HCT116 (cell line): ENCODE data around the gene PSG4. TPM values are rescaled to one million over a fixed set of nuclear protein-coding genes. Genes with fewer than 3 reads are reported as not detected.
"Not testable (repeated sequence)": the region's sequence is repeated elsewhere in the genome, so short reads cannot be mapped to it uniquely, and the experiment has no call there.

ENCODE experiments used
- ATAC-seq: fragments of 200-7000 bp; cut with Tn5 transposase; 2 replicates; pipeline ENCODE4 v1.9.1; 2020; ENCODE audit warnings: mild to moderate bottlenecking, moderate library complexity
- BruUV-seq: library from RNA; stranded (reverse); fragments of 400-500 nt; replicated peaks from 2 replicates; lab custom pipeline; 2021; lab: Mats Ljungman, UMichigan
- CTCF ChIA-PET: fragments of 300-600 bp; sonication (Branson Sonifier 250); formaldehyde crosslinking; loops from one replicate; lab custom pipeline; 2021; ENCODE audit warnings: antibody characterized with exemption; lab: Charles Lee
- POLR2A ChIA-PET: fragments of 300-600, 350-600 bp; sonication (Branson Sonifier 250); formaldehyde crosslinking; loops from one replicate; lab custom pipeline; 2021; ENCODE audit warnings: antibody characterized with exemption; lab: Charles Lee
- RAD21 ChIA-PET, 2 experiments: fragments of 300-600 bp; sonication (Branson Sonifier 250); formaldehyde crosslinking; loops; one replicate each; lab custom pipeline; 2023; ENCODE audit warnings: low total read pairs in 2 of 2; ENCODE audit not compliant: uncharacterized antibody in 2 of 2, unreplicated experiment in 2 of 2, low non-redundant PET in 1 of 2; lab: Charles Lee
- DNase-seq: peaks from one replicate; pipeline ENCODE4 v3.0.0-alpha.2; 2010; ENCODE audit warnings: low read depth, low spot score
- H2AFZ ChIP-seq: fragments of 200-600 bp; shearing (Covaris generic), sonication (generic); 2 replicates; pipeline ENCODE4 v1.6.1; 2017; ENCODE audit warnings: low read depth, mixed run types, mixed read lengths, antibody characterized with exemption, low read length; ENCODE audit not compliant: poor library complexity, severe bottlenecking
- H3K27ac ChIP-seq: 2 replicates; pipeline ENCODE4 v1.5.1; 2012; ENCODE audit warnings: low read depth, low read length
- H3K27me3 ChIP-seq: fragments of 200-600 bp; sonication (generic); 2 replicates; pipeline ENCODE4 v1.6.1; 2016; ENCODE audit warnings: mixed run types, low read length, mixed read lengths; ENCODE audit not compliant: insufficient read depth
- H3K36me3 ChIP-seq, 2 experiments: fragments of 200-500 bp in 1 of 2; fragments of 200-600 bp in 1 of 2; sonication (Bioruptor generic) in 1 of 2; sonication (generic) in 1 of 2; 2 replicates each; pipeline versions ENCODE4 v1.5.1 to v1.6.1; 2014 to 2016; ENCODE audit warnings: low read length in 2 of 2, inconsistent platforms in 1 of 2, mixed read lengths in 1 of 2, mixed run types in 1 of 2; ENCODE audit not compliant: insufficient read depth in 2 of 2, control insufficient read depth in 1 of 2
- H3K4me1 ChIP-seq, 2 experiments: fragments of 200-600 bp in 1 of 2; sonication (generic) in 1 of 2; 2 replicates each; pipeline versions ENCODE4 v1.5.1 to v1.6.1; 2012 to 2017; ENCODE audit warnings: low read length in 2 of 2, inconsistent platforms in 1 of 2, mild to moderate bottlenecking in 1 of 2, mixed read lengths in 1 of 2, mixed run types in 1 of 2, moderate library complexity in 1 of 2; ENCODE audit not compliant: insufficient read depth in 2 of 2, control insufficient read depth in 1 of 2
- H3K4me2 ChIP-seq: fragments of 200-600 bp; sonication (generic); 2 replicates; pipeline ENCODE4 v1.6.1; 2017; ENCODE audit warnings: mixed run types, low read length, mixed read lengths
- H3K4me3 ChIP-seq, 2 experiments: fragments of 200-600 bp in 1 of 2; sonication (generic) in 1 of 2; replicated peaks in 1 of 2; 2 replicates each; pipeline ENCODE4 v1.5.1; 2011 to 2016; ENCODE audit warnings: low read length in 2 of 2, control low read depth in 1 of 2, low read depth in 1 of 2, mild to moderate bottlenecking in 1 of 2, mixed read lengths in 1 of 2, mixed run types in 1 of 2
- H3K79me2 ChIP-seq: fragments of 200-600 bp; sonication (generic); 2 replicates; pipeline ENCODE4 v1.6.1; 2017; ENCODE audit warnings: mild to moderate bottlenecking, mixed run types, low read length, moderate library complexity, mixed read lengths; ENCODE audit not compliant: insufficient read depth
- H3K9ac ChIP-seq: fragments of 200-600 bp; sonication (generic); 2 replicates; pipeline ENCODE4 v1.6.1; 2016; ENCODE audit warnings: low read length, mixed read lengths
- H3K9me2 ChIP-seq: fragments of 200-600 bp; sonication (generic), shearing (Covaris generic); 2 replicates; pipeline ENCODE4 v1.6.1; 2017; ENCODE audit warnings: mixed run types, mild to moderate bottlenecking, moderate library complexity; ENCODE audit not compliant: insufficient read depth
- H3K9me3 ChIP-seq, 2 experiments: fragments of 200-500 bp in 1 of 2; fragments of 200-600 bp in 1 of 2; sonication (Bioruptor generic) in 1 of 2; sonication (generic) in 1 of 2; 2 replicates each; pipeline ENCODE4 v1.6.1; 2014 to 2017; ENCODE audit warnings: low read length in 2 of 2, mixed read lengths in 2 of 2, inconsistent platforms in 1 of 2, low read depth in 1 of 2, mild to moderate bottlenecking in 1 of 2, mixed run types in 1 of 2, moderate library complexity in 1 of 2; ENCODE audit not compliant: control insufficient read depth in 1 of 2, insufficient read depth in 1 of 2
- H4K20me1 ChIP-seq: fragments of 200-600 bp; sonication (generic), shearing (Covaris generic); 2 replicates; pipeline ENCODE4 v1.6.1; 2017; ENCODE audit warnings: mixed run types, mild to moderate bottlenecking, moderate library complexity; ENCODE audit not compliant: insufficient read depth
- intact Hi-C: fragments of 100-400 bp; cut with micrococcal nuclease; formaldehyde crosslinking; loops from 2 replicates; pipeline ENCODE4 v1.10.0; 2022
- total RNA-seq: library from RNA; stranded (reverse); gene quantifications from one replicate; pipeline ENCODE4 v1.2.1, GENCODE V29; 2021; ENCODE audit not compliant: unreplicated experiment

Gene PSG4
- total RNA-seq, 1 experiment from 2014 or later, result not detected

- BruUV-seq, POLR2A ChIA-PET: not testable (repeated sequence)
Observed at GRCh38 chr19:43224201-43224854, 18.9 kb upstream of the PSG4 start.

DNA sequence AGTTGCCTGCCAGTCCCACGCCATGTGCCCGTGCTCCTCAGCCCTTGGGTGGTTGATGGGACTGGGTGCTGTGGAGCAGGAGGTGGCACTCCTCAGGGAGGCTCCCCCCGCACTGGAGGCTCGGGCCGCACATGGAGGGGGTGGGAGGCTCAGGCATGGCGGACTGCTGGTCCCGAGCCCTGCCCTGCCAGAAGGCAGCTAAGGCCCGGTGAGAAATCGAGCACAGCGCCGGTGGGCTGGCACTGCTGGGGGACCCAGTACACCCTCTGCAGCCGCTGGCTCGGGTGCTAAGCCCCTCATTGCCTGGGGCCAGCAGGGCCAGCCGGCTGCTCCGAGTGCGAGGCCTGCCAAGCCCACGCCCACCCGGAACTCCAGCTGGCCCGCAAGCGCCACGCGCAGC is 16.5 kb upstream of the PSG4 start:
- DNase-seq, BruUV-seq, RAD21 ChIA-PET, H3K9me2 ChIP-seq, intact Hi-C loops, POLR2A ChIA-PET, ATAC-seq, CTCF ChIA-PET, H3K36me3 ChIP-seq, H3K27me3 ChIP-seq, H3K4me3 ChIP-seq, H2AFZ ChIP-seq, H3K9ac ChIP-seq, H3K27ac ChIP-seq, H3K79me2 ChIP-seq, H4K20me1 ChIP-seq, H3K9me3 ChIP-seq, H3K4me2 ChIP-seq: not testable (repeated sequence)
- H3K4me1 ChIP-seq, result peaks cover 7 to 11% of the 10 kb centered on the region in 2 experiments; a peak in 1 of 4 replicates

More at GRCh38 chr19:43224201-43224854, 18.9 kb upstream of the PSG4 start:
- RAD21 ChIA-PET, H3K79me2 ChIP-seq, H3K9me2 ChIP-seq, intact Hi-C loops, DNase-seq, H2AFZ ChIP-seq, H3K36me3 ChIP-seq, H4K20me1 ChIP-seq, H3K4me3 ChIP-seq, H3K27me3 ChIP-seq, H3K9me3 ChIP-seq, H3K27ac ChIP-seq, ATAC-seq, CTCF ChIA-PET, H3K9ac ChIP-seq: not testable (repeated sequence)
- Histone ChIP-seq H3K4me1 (peaks cover 7 to 11% of the 10 kb centered on the region in 2 experiments; a peak in 1 of 4 replicates), H3K4me2 (peak overlapping the region; percentile 23)

- H3K36me3 ChIP-seq, H3K4me2 ChIP-seq, H3K9me3 ChIP-seq, H3K4me3 ChIP-seq, H3K27ac ChIP-seq, H3K4me1 ChIP-seq, H3K9ac ChIP-seq, H2AFZ ChIP-seq, intact Hi-C loops, RAD21 ChIA-PET, ATAC-seq, H3K27me3 ChIP-seq, H3K9me2 ChIP-seq, H3K79me2 ChIP-seq, BruUV-seq, POLR2A ChIA-PET, H4K20me1 ChIP-seq, DNase-seq: not testable (repeated sequence)
- CTCF ChIA-PET, result interaction anchor here (1.0 kb wide), 1 partner anchor 8 kb away, joined by 3 read pairs; no protein-coding TSS in a partner anchor
Observed at GRCh38 chr19:43219136-43219535, 13.7 kb upstream of the PSG4 start.

GRCh38 chr19:43215881-43216280 is 10.4 kb upstream of the PSG4 start:
- ATAC-seq, H3K27ac ChIP-seq, H3K9me3 ChIP-seq, BruUV-seq, H3K36me3 ChIP-seq, CTCF ChIA-PET, H3K4me3 ChIP-seq, H3K79me2 ChIP-seq, POLR2A ChIA-PET, H3K9me2 ChIP-seq, H3K27me3 ChIP-seq, RAD21 ChIA-PET, H3K4me2 ChIP-seq, H2AFZ ChIP-seq, H3K4me1 ChIP-seq, intact Hi-C loops, H4K20me1 ChIP-seq, H3K9ac ChIP-seq, DNase-seq: not testable (repeated sequence)
